ENCODE measurements around the gene HNF4A. TPM values are rescaled to one million over a fixed set of nuclear protein-coding genes. Genes with fewer than 3 reads are reported as not detected.

The HNF4A gene
- total RNA-seq, 1 donor from 2014 or later: not detected

GRCh38 chr20:44426879-44427790 lies 71.6 kb downstream of the HNF4A start:
- Mint-ChIP-seq H3K4me3 (no peak overlapping the region), H3K4me1 (no peaks in the 10 kb centered on the region), H3K27me3 (peaks cover 4% of the 10 kb centered on the region), H3K9me3 (no peaks in the 10 kb centered on the region), H3K27ac (no peak overlapping the region), H3K36me3 (ENCODE audit: low read depth) (no peaks in the 10 kb centered on the region)
- intact Hi-C loops (cut with micrococcal nuclease): no loop called here
- no peak for DNase-seq

GRCh38 chr20:44427804-44428173 lies 72.3 kb downstream of the HNF4A start:
- no peak overlapping the region for H3K27ac Mint-ChIP-seq
- H3K4me1 Mint-ChIP-seq: no peaks in the 10 kb centered on the region
- H3K36me3 Mint-ChIP-seq (ENCODE audit: low read depth): no peaks in the 10 kb centered on the region
- DNase-seq: no peak
- peaks cover 6% of the 10 kb centered on the region for H3K27me3 Mint-ChIP-seq
- intact Hi-C loops (cut with micrococcal nuclease): no loop called here
- no peak overlapping the region for H3K4me3 Mint-ChIP-seq
- H3K9me3 Mint-ChIP-seq: no peaks in the 10 kb centered on the region

DNA sequence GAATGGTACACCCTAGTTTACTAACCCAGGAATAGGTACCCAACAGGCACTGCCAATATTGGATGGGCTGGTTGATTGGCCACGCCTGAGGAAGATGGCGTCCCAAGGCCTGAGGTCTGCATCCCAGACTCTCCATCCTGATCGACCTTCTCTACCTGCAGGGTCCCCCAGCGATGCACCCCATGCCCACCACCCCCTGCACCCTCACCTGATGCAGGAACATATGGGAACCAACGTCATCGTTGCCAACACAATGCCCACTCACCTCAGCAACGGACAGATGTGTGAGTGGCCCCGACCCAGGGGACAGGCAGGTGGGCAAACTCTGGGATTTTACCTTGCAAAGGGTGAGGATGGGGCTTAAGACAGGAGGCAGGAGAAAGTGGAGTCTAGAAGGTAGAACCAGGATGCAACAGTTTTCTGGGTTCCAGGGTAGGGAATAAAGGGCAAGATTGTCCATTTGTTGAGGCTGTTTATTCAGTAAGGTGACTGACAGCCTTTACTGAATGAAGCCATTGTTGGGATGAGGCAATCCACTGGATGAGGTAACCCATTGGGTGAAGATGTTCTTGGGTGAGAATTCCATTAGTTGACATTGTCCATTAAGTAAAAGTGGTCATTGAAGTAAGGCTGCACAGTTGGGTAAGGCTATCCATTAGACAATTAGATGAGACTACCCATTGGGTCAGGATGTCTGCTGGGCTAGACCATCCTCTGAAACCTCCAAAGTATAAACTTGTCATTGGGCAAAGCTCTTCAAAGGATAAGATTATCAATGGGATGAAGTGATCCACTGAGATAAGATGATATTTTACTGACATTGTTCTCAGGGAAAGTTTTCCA lies 72.9 kb downstream of the HNF4A start:
- Mint-ChIP-seq H3K4me3 (no peak overlapping the region), H3K27me3 (peaks cover 11% of the 10 kb centered on the region), H3K27ac (no peak overlapping the region), H3K4me1 (no peaks in the 10 kb centered on the region), H3K36me3 (ENCODE audit: low read depth) (no peaks in the 10 kb centered on the region), H3K9me3 (no peaks in the 10 kb centered on the region)
- intact Hi-C loops (cut with micrococcal nuclease): no loop called here
- DNase-seq: no peak

DNA sequence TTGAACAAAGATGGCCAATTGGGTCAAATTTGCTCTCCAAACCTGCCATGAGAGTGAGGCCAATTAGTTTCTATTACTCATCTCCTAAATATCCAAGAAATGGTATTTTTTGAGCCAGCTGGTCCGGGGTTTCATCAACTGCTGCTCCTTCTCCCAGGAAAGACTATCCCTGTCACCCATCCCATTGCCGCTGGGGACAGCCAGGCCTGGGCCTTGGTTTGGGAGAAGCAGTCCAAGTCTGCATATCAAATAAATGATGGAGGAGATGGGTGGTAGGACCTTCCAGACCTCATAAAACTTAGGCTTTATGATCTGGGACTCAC lies 73.5 kb downstream of the HNF4A start:
- H3K4me3 Mint-ChIP-seq: no peak overlapping the region
- H3K27ac Mint-ChIP-seq: no peak overlapping the region
- peaks cover 12% of the 10 kb centered on the region for H3K27me3 Mint-ChIP-seq
- DNase-seq: no peak
- intact Hi-C loops (cut with micrococcal nuclease): no loop called here
- H3K36me3 Mint-ChIP-seq (ENCODE audit: low read depth): no peaks in the 10 kb centered on the region
- no peaks in the 10 kb centered on the region for H3K9me3 Mint-ChIP-seq
- H3K4me1 Mint-ChIP-seq: no peaks in the 10 kb centered on the region

GRCh38 chr20:44429419-44430269 lies 74.1 kb downstream of the HNF4A start:
- Mint-ChIP-seq H3K9me3 (no peaks in the 10 kb centered on the region), H3K27me3 (peaks cover 13% of the 10 kb centered on the region), H3K4me1 (no peaks in the 10 kb centered on the region), H3K36me3 (ENCODE audit: low read depth) (no peaks in the 10 kb centered on the region), H3K27ac (no peak overlapping the region), H3K4me3 (no peak overlapping the region)
- DNase-seq: no peak
- intact Hi-C loops (cut with micrococcal nuclease): no loop called here

- no peak overlapping the region for H3K27ac Mint-ChIP-seq
- no peak for DNase-seq
- H3K27me3 Mint-ChIP-seq: peaks cover 13% of the 10 kb centered on the region
- H3K9me3 Mint-ChIP-seq: no peaks in the 10 kb centered on the region
- no peaks in the 10 kb centered on the region for H3K4me1 Mint-ChIP-seq
- H3K4me3 Mint-ChIP-seq: no peak overlapping the region
- no peaks in the 10 kb centered on the region for H3K36me3 Mint-ChIP-seq (ENCODE audit: low read depth)
- intact Hi-C loops (cut with micrococcal nuclease): no loop called here
These were observed 75.0 kb downstream of the HNF4A start for GRCh38 chr20:44430270-44431065.

DNA sequence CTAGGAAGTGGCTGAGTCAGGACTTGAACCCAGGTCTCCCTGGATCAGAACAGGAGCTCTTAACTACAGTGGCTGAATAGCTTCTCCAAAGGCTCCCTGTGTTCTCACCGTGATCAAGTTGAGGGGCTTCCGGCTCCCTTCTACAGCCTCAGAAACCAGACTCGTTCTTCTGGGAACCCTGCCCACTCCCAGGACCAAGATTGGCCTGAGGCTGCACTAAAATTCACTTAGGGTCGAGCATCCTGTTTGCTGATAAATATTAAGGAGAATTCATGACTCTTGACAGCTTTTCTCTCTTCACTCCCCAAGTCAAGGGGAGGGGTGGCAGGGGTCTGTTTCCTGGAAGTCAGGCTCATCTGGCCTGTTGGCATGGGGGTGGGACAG lies 75.6 kb downstream of the HNF4A start:
- H3K27me3 Mint-ChIP-seq: peaks cover 13% of the 10 kb centered on the region
- intact Hi-C loops (cut with micrococcal nuclease): no loop called here
- no peak overlapping the region for H3K4me3 Mint-ChIP-seq
- H3K9me3 Mint-ChIP-seq: no peaks in the 10 kb centered on the region
- no peak for DNase-seq
- H3K27ac Mint-ChIP-seq: no peak overlapping the region
- H3K4me1 Mint-ChIP-seq: no peaks in the 10 kb centered on the region
- no peaks in the 10 kb centered on the region for H3K36me3 Mint-ChIP-seq (ENCODE audit: low read depth)

DNA sequence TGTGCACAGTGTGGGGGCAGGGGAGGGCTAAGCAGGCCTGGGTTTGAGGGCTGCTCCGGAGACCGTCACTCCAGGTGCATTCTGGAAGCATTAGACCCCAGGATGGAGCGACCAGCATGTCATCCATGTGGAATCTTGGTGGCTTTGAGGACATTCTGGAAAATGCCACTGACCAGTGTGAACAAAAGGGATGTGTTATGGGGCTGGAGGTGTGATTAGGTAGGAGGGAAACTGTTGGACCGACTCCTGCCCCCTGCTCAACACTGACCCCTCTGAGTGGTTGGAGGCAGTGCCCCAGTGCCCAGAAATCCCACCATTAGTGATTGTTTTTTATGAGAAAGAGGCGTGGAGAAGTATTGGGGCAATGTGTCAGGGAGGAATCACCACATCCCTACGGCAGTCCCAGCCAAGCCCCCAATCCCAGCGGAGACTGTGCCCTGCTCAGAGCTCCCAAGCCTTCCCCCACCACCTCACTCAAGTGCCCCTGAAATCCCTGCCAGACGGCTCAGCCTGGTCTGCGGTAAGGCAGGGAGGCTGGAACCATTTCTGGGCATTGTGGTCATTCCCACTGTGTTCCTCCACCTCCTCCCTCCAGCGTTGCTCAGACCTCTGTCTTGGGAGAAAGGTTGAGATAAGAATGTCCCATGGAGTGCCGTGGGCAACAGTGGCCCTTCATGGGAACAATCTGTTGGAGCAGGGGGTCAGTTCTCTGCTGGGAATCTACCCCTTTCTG lies 76.2 kb downstream of the HNF4A start:
- H3K36me3 Mint-ChIP-seq (ENCODE audit: low read depth): no peaks in the 10 kb centered on the region
- intact Hi-C loops (cut with micrococcal nuclease): no loop called here
- no peaks in the 10 kb centered on the region for H3K9me3 Mint-ChIP-seq
- no peak overlapping the region for H3K4me3 Mint-ChIP-seq
- no peak overlapping the region for H3K27ac Mint-ChIP-seq
- H3K4me1 Mint-ChIP-seq: no peaks in the 10 kb centered on the region
- peaks cover 13% of the 10 kb centered on the region for H3K27me3 Mint-ChIP-seq
- DNase-seq: no peak

DNA sequence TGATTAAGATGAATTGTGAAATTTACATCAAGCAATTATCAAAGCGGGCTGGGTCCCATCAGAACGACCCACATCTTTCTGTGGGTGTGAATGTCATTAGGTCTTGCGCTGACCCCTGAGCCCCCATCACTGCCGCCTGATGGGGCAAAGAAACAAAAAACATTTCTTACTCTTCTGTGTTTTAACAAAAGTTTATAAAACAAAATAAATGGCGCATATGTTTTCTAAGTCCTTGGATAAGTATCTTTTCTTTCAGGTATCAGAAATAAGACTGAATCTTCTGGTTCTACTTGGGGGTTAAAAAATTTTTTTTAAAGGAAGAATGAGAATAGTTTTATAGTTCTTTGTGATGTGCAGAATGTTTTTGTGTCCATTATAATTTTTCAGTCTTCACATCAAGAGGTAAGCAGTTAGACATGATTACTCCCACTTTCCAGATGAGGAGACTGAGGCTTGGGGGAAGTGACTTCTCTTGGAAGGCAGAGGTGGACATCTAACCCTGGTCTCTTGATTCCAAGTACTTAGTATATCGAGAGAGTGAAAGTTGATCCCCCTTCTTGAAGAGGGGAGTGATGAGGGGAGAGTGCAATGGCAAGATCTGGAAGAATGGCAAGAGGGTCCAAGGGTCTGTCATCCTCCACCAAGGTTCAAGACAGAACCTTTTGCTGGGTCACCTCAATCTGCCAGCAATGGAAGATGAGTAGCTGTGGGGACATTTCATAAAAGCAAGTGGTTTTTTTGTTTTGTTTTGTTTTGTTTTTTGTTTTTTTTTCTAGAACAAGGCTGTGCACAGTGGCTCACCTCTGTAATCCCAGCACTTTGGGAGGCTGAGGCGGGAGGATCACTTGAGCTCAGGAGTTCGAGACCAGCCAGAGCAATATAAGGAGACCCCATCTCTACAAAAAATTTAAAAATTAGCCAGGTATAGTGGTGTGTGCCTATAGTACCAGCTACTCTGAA lies 77.4 kb downstream of the HNF4A start:
- Mint-ChIP-seq H3K27ac (no peak overlapping the region), H3K36me3 (ENCODE audit: low read depth) (no peaks in the 10 kb centered on the region), H3K4me3 (no peak overlapping the region), H3K4me1 (no peaks in the 10 kb centered on the region), H3K9me3 (no peaks in the 10 kb centered on the region), H3K27me3 (peaks cover 10% of the 10 kb centered on the region)
- no peak for DNase-seq
- intact Hi-C loops (cut with micrococcal nuclease): no loop called here

DNA sequence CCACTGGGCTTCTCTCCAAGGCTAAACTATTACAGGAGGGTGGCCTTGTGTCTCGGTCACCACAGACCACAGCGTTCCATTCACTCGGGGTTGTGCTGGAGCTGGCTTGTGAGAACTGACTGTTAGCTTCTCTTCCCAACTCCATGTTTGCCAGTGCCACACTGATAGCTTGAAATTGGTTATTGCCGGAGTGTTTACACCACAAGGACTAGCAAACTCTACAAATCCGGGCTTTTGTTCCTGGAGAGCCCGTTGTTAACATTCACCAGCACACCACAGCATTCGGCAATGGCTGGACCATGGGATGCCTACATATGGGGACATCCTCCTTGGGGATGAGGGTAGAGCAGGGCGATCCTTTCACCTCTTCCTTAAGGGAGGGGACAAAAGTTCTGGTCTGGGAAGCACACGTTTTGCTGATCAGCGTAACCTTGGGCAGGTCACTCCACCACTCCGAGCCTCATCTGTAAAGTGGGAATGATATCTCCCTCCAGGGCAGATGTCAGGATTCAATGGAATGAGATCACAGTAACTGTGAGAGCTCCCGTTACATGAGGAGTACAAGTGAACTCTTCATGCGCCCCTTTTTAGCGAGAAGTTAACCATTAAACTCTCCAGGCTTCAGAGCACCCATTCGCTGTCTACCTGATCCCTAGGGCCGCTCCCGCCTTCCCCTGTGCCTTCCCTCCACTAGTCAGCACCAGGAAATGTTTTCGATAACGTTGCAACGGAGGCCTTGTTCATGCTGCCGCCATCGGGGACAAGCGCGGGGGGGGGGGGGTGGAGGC lies 78.4 kb downstream of the HNF4A start:
- Mint-ChIP-seq H3K27ac (no peak overlapping the region), H3K9me3 (no peaks in the 10 kb centered on the region), H3K4me1 (no peaks in the 10 kb centered on the region), H3K27me3 (peaks cover 10% of the 10 kb centered on the region), H3K4me3 (no peak overlapping the region), H3K36me3 (ENCODE audit: low read depth) (no peaks in the 10 kb centered on the region)
- intact Hi-C loops (cut with micrococcal nuclease): no loop called here
- DNase-seq: no peak

GRCh38 chr20:44435630-44436335 lies 80.3 kb downstream of the HNF4A start:
- Mint-ChIP-seq H3K36me3 (ENCODE audit: low read depth) (no peaks in the 10 kb centered on the region), H3K27ac (no peak overlapping the region), H3K27me3 (peaks cover 9% of the 10 kb centered on the region), H3K9me3 (no peaks in the 10 kb centered on the region), H3K4me1 (no peaks in the 10 kb centered on the region), H3K4me3 (no peak overlapping the region)
- DNase-seq: no peak
- intact Hi-C loops (cut with micrococcal nuclease): no loop called here

All from activated CD4-positive, alpha-beta T cell treated with anti-CD3 and anti-CD28 coated beads, Interleukin-2, amount 10 ng/mL, durations not matched to agents 24 days and 14 days (primary cell).